HepG2 (cell line): ENCODE data around the gene TUT7. TPM values are rescaled to one million over a fixed set of nuclear protein-coding genes. Genes with fewer than 3 reads are reported as not detected.

Source experiments
- ATAC-seq: fragments of 200-7000 bp; cut with Tn5 transposase; 3 replicates; pipeline ENCODE4 v1.9.1; 2020; ENCODE audit warnings: mild to moderate bottlenecking, moderate library complexity
- BruUV-seq: library from RNA; stranded (reverse); fragments of 400-500 nt; replicated peaks from 2 replicates; lab custom pipeline; 2021; lab: Mats Ljungman, UMichigan
- CTCF ChIA-PET: fragments of 300-600 bp; formaldehyde crosslinking; extraction: SDS; loops from one replicate; lab custom pipeline; 2021; ENCODE audit warnings: low total read pairs, inconsistent platforms, low intra/inter-chr PET ratio; lab: Yijun Ruan, JAX
- POLR2A ChIA-PET: fragments of 350-600 bp; sonication (Branson Sonifier 250); formaldehyde crosslinking; loops from one replicate; lab custom pipeline; 2020; ENCODE audit warnings: antibody characterized with exemption, inconsistent platforms; lab: Yijun Ruan, JAX
- DNase-seq: peaks from one replicate; pipeline ENCODE4 v3.0.0-alpha.2; 2015; ENCODE audit warnings: low spot score
- FAIRE-seq: peaks from 3 replicates; lab custom pipeline; 2011; peaks lifted over from hg19 to GRCh38; lab: Jason Lieb, UNC
- H2AFZ ChIP-seq: one replicate; pipeline ENCODE4 v1.6.1; 2011; ENCODE audit warnings: low read length, inconsistent platforms
- H3K27ac ChIP-seq: fragments of 300-600 bp; 3 replicates; pipeline ENCODE4 v1.8.0; 2011; ENCODE audit warnings: mixed run types, mild to moderate bottlenecking, mixed read lengths, low read length, inconsistent platforms; ENCODE audit not compliant: insufficient read depth; ENCODE audit errors: extremely low read length
- H3K27me3 ChIP-seq, 2 experiments: fragments of 200-600 bp in 1 of 2; 2 replicates in 1 of 2; 3 replicates in 1 of 2; pipeline versions ENCODE4 v1.6.0 to v1.8.0; 2011; ENCODE audit warnings: low read length in 2 of 2, mild to moderate bottlenecking in 2 of 2, moderate library complexity in 2 of 2, inconsistent platforms in 1 of 2; ENCODE audit not compliant: insufficient read depth in 2 of 2, control insufficient read depth in 1 of 2
- H3K36me3 ChIP-seq, 2 experiments: fragments of 200-600 bp in 1 of 2; replicated peaks in 1 of 2; 2 replicates in 1 of 2; 3 replicates in 1 of 2; pipeline versions ENCODE4 v1.5.1 to v1.8.0; 2011; ENCODE audit warnings: low read length in 2 of 2, inconsistent platforms in 1 of 2; ENCODE audit not compliant: insufficient read depth in 2 of 2, control insufficient read depth in 1 of 2
- H3K4me1 ChIP-seq: 2 replicates; pipeline ENCODE4 v1.5.1; 2012; ENCODE audit warnings: low read length, inconsistent platforms; ENCODE audit not compliant: insufficient read depth
- H3K4me2 ChIP-seq: 2 replicates; pipeline ENCODE4 v1.6.0; 2011; ENCODE audit warnings: low read depth, low read length, inconsistent platforms
- H3K4me3 ChIP-seq, 3 experiments: fragments of 200-600 bp in 1 of 3; sonication (generic), shearing (Covaris generic) in 1 of 3; replicated peaks in 1 of 3; 2 replicates each; pipeline ENCODE4 v1.5.1; 2011 to 2016; ENCODE audit warnings: low read length in 3 of 3, inconsistent platforms in 2 of 3, low read depth in 2 of 3, mild to moderate bottlenecking in 2 of 3, control low read depth in 1 of 3, mixed read lengths in 1 of 3; ENCODE audit not compliant: insufficient read depth in 1 of 3
- H3K79me2 ChIP-seq: one replicate; pipeline ENCODE4 v1.6.1; 2011; ENCODE audit warnings: low read length, inconsistent platforms; ENCODE audit not compliant: insufficient read depth
- H3K9ac ChIP-seq: 2 replicates; pipeline ENCODE4 v1.6.0; 2011; ENCODE audit warnings: mild to moderate bottlenecking, low read depth, low read length, inconsistent platforms; ENCODE audit not compliant: insufficient read depth
- H3K9me3 ChIP-seq: 2 replicates; pipeline ENCODE4 v1.5.1; 2012; ENCODE audit warnings: mild to moderate bottlenecking, low read length
- H4K20me1 ChIP-seq: 2 replicates; pipeline ENCODE4 v1.6.0; 2011; ENCODE audit warnings: inconsistent platforms, mild to moderate bottlenecking, low read length, moderate library complexity; ENCODE audit not compliant: insufficient read depth
- CBX5 ChIP-seq: sonication (generic); formaldehyde crosslinking; IDR thresholded peaks from 2 replicates; pipeline ENCODE4 v1.4.0; 2020; ENCODE audit warnings: missing genetic modification reagents, borderline replicate concordance
- ELF3 ChIP-seq: IDR thresholded peaks from 2 replicates; pipeline ENCODE4 v1.6.1; 2016; ENCODE audit warnings: missing genetic modification reagents, missing compliant biosample characterization
- ZNF101 ChIP-seq: sonication (generic); formaldehyde crosslinking; IDR thresholded peaks from 2 replicates; pipeline ENCODE4 v1.4.0; 2020; ENCODE audit warnings: mild to moderate bottlenecking, low read depth, missing genetic modification reagents, borderline replicate concordance
- ZNF296 ChIP-seq: sonication (generic); formaldehyde crosslinking; conservative IDR thresholded peaks from 2 replicates; pipeline ENCODE4 v1.5.0; 2020; ENCODE audit warnings: mild to moderate bottlenecking, missing genetic modification reagents
- ZNF468 ChIP-seq: sonication (generic); formaldehyde crosslinking; IDR thresholded peaks from 2 replicates; pipeline ENCODE4 v1.8.0; 2022; ENCODE audit warnings: mild to moderate bottlenecking, moderate library complexity, missing genetic modification reagents
- ZNF839 ChIP-seq: sonication (generic); formaldehyde crosslinking; IDR thresholded peaks from 2 replicates; pipeline ENCODE4 v1.4.0; 2020; ENCODE audit warnings: missing genetic modification reagents, mild to moderate bottlenecking, borderline replicate concordance
- WGBS: methylation state at CpG from one replicate; pipeline ENCODE4 v1.1.6; 2017; ENCODE audit warnings: low lambda C conversion rate; 5-methylcytosine and 5-hydroxymethylcytosine counted together
- in situ Hi-C: cut with HindIII; loops from 2 replicates; pipeline ENCODE4 v1.10.0; 2017; ENCODE audit warnings: low pct_unique_long_range_greater_than_20kb; ENCODE audit not compliant: extremely low pct_ligation_motif_present
- intact Hi-C: fragments of 100-400 bp; cut with micrococcal nuclease; formaldehyde crosslinking; loops from one replicate; pipeline ENCODE4 v1.10.0; 2022; ENCODE audit not compliant: unreplicated experiment
- polyA plus RNA-seq, 8 experiments: library from polyadenylated mRNA; depleted of rRNA in 3 of 8; stranded (reverse) in 7 of 8; unstranded in 1 of 8; fragments of >200 nt; fragmentation: Illumina TruSeq in 4 of 8; extraction: Trizol in 4 of 8; gene quantifications; 2 replicates each; pipeline versions ENCODE4 v1.2.1 to v1.2.3, GENCODE V29; 2011 to 2016; ENCODE audit warnings: low read depth in 4 of 8, missing spikeins in 1 of 8, mixed read lengths in 1 of 8; ENCODE audit not compliant: insufficient read depth in 1 of 8
- total RNA-seq, 5 experiments: library from RNA; depleted of rRNA; stranded (reverse); fragments of >200 nt; fragmentation: Illumina TruSeq; extraction: Trizol; gene quantifications; 2 replicates each; pipeline ENCODE4 v1.2.3, GENCODE V29; 2016; ENCODE audit warnings: low read depth in 1 of 5
- TF ChIP-seq, protein P1 (sequence below): sonication (generic); formaldehyde crosslinking; IDR thresholded peaks from one replicate; pipeline ENCODE4 v1.5.1; 2020; ENCODE audit warnings: mild to moderate bottlenecking, missing genetic modification reagents; ENCODE audit errors: not compliant biosample characterization
- TF ChIP-seq, protein P2 (sequence below): sonication (generic); formaldehyde crosslinking; IDR thresholded peaks from 2 replicates; pipeline ENCODE4 v1.5.1; 2020; ENCODE audit warnings: mild to moderate bottlenecking, missing genetic modification reagents, moderate library complexity

Gene TUT7
- total and polyA plus RNA-seq, 2 of the 13 experiments (the other 11 are each of a cell fraction or from before 2014, with no cell fraction given): 12.0 to 19.4 TPM

DNA sequence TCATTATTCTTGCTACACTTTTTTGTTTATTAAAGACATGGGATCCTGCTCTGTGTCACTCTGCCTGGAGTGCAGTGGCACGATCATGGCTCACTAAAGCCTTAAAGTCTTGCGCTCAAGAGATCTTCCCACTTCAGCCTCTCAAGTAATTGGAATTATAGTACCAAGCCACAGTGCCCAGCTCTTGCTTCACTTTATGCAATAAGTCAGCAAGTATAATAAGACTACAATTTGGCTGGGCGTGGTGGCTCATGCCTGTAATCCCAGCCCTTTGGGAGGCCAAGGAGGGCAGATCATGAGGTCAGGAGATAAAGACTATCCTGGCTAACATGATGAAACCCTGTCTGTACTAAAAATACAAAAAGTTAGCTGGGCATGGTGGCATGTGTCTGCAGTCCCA, 100.6 kb downstream of the TUT7 start (continued):
- TF ChIP-seq, protein P1, sequence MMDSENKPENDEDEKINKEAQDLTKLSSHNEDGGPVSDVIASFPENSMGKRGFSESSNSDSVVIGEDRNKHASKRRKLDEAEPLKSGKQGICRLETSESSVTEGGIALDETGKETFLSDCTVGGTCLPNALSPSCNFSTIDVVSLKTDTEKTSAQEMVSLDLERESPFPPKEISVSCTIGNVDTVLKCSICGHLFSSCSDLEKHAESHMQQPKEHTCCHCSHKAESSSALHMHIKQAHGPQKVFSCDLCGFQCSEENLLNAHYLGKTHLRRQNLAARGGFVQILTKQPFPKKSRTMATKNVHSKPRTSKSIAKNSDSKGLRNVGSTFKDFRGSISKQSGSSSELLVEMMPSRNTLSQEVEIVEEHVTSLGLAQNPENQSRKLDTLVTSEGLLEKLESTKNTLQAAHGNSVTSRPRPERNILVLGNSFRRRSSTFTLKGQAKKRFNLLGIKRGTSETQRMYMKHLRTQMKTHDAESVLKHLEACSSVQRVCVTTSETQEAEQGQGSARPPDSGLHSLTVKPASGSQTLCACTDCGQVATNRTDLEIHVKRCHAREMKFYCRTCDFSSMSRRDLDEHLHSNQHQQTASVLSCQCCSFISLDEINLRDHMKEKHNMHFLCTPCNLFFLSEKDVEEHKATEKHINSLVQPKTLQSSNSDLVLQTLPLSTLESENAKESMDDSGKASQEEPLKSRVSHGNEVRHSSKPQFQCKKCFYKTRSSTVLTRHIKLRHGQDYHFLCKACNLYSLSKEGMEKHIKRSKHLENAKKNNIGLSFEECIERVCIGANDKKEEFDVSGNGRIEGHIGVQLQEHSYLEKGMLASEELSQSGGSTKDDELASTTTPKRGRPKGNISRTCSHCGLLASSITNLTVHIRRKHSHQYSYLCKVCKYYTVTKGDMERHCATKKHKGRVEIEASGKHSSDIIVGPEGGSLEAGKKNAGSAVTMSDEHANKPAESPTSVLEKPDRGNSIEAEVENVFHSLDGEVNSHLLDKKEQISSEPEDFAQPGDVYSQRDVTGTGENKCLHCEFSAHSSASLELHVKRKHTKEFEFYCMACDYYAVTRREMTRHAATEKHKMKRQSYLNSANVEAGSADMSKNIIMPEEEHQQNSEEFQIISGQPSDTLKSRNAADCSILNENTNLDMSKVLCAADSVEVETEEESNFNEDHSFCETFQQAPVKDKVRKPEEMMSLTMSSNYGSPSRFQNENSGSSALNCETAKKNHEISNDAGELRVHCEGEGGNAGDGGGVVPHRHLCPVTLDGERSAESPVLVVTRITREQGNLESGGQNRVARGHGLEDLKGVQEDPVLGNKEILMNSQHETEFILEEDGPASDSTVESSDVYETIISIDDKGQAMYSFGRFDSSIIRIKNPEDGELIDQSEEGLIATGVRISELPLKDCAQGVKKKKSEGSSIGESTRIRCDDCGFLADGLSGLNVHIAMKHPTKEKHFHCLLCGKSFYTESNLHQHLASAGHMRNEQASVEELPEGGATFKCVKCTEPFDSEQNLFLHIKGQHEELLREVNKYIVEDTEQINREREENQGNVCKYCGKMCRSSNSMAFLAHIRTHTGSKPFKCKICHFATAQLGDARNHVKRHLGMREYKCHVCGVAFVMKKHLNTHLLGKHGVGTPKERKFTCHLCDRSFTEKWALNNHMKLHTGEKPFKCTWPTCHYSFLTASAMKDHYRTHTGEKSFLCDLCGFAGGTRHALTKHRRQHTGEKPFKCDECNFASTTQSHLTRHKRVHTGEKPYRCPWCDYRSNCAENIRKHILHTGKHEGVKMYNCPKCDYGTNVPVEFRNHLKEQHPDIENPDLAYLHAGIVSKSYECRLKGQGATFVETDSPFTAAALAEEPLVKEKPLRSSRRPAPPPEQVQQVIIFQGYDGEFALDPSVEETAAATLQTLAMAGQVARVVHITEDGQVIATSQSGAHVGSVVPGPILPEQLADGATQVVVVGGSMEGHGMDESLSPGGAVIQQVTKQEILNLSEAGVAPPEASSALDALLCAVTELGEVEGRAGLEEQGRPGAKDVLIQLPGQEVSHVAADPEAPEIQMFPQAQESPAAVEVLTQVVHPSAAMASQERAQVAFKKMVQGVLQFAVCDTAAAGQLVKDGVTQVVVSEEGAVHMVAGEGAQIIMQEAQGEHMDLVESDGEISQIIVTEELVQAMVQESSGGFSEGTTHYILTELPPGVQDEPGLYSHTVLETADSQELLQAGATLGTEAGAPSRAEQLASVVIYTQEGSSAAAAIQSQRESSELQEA (CRISPR knock-in tag): no peak

DNA sequence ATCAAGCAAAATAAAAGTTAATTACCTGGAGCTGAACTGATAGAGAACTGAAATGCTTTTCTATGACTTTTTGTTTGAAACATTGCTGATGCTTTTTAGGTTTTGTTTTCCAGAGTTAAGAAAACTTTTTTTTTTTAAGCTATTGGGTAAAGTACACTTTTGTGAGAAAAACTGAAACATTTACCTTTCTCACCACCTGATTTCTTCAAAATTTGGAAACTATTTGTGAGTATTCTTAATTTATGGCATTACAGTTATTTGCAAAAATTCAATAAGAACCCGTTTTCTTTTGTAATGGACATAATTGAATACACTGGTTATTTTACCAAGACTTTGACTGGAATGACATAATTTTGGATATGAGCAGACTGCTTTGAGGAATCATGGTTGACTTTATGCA, 101.3 kb downstream of the TUT7 start:
- ChIA-PET CTCF (no interaction called here), POLR2A (no interaction called here)
- H3K27me3 ChIP-seq: no peaks in the 10 kb centered on the region
- H3K27ac ChIP-seq: no peak overlapping the region
- H3K9ac ChIP-seq: no peak overlapping the region
- TF ChIP-seq, protein P2, sequence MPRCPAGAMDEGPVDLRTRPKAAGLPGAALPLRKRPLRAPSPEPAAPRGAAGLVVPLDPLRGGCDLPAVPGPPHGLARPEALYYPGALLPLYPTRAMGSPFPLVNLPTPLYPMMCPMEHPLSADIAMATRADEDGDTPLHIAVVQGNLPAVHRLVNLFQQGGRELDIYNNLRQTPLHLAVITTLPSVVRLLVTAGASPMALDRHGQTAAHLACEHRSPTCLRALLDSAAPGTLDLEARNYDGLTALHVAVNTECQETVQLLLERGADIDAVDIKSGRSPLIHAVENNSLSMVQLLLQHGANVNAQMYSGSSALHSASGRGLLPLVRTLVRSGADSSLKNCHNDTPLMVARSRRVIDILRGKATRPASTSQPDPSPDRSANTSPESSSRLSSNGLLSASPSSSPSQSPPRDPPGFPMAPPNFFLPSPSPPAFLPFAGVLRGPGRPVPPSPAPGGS (CRISPR knock-in tag): no peak
- TF ChIP-seq CBX5 (CRISPR knock-in tag) (no peak), ZNF468 (CRISPR knock-in tag) (no peak), ZNF296 (CRISPR knock-in tag) (no peak), ZNF839 (CRISPR knock-in tag) (no peak), ZNF101 (CRISPR knock-in tag) (no peak), ELF3 (no peak)
- no peaks in the 10 kb centered on the region for H3K79me2 ChIP-seq
- H3K4me2 ChIP-seq: no peak overlapping the region
- H3K9me3 ChIP-seq: peaks cover 11% of the 10 kb centered on the region
- no peak overlapping the region for H3K4me3 ChIP-seq
- H4K20me1 ChIP-seq: no peaks in the 10 kb centered on the region
- no TSS peak for BruUV-seq
- DNase-seq: no peak
- in situ Hi-C loops: no loop called here
- no peak overlapping the region for H2AFZ ChIP-seq
- H3K36me3 ChIP-seq: no peaks in the 10 kb centered on the region
- intact Hi-C loops: no loop called here
- ATAC-seq: no peak
- H3K4me1 ChIP-seq: peaks cover 4% of the 10 kb centered on the region; the same call in 1 of the 2 replicates
- no peak for FAIRE-seq
- 40% methylated on average over 1 of the region's 1 CpG for WGBS
